ENCODE data around the gene CLEC4C. TPM values are rescaled to one million over a fixed set of nuclear protein-coding genes. Genes with fewer than 3 reads are reported as not detected.
"Not testable (repeated sequence)": the region's sequence is repeated elsewhere in the genome, so short reads cannot be mapped to it uniquely, and the experiment has no call there.

The CLEC4C gene
- total RNA-seq, 2 donors from 2014 or later: not detected

GRCh38 chr12:7782055-7782454 lies 34.9 kb upstream of the CLEC4C start:
- no peak overlapping the region for H3K4me3 ChIP-seq
- no peaks in the 10 kb centered on the region for H3K27me3 ChIP-seq
- no peaks in the 10 kb centered on the region for H3K36me3 ChIP-seq
- no peak for DNase-seq (ENCODE audit: low spot score)
- H3K27ac ChIP-seq: no peak overlapping the region
- no peaks in the 10 kb centered on the region for H3K9me3 ChIP-seq
- H3K4me1 ChIP-seq: no peaks in the 10 kb centered on the region
- TF ChIP-seq, protein P1, sequence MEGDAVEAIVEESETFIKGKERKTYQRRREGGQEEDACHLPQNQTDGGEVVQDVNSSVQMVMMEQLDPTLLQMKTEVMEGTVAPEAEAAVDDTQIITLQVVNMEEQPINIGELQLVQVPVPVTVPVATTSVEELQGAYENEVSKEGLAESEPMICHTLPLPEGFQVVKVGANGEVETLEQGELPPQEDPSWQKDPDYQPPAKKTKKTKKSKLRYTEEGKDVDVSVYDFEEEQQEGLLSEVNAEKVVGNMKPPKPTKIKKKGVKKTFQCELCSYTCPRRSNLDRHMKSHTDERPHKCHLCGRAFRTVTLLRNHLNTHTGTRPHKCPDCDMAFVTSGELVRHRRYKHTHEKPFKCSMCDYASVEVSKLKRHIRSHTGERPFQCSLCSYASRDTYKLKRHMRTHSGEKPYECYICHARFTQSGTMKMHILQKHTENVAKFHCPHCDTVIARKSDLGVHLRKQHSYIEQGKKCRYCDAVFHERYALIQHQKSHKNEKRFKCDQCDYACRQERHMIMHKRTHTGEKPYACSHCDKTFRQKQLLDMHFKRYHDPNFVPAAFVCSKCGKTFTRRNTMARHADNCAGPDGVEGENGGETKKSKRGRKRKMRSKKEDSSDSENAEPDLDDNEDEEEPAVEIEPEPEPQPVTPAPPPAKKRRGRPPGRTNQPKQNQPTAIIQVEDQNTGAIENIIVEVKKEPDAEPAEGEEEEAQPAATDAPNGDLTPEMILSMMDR (IDR thresholded peaks at IDR 0.05): no peak

DNA sequence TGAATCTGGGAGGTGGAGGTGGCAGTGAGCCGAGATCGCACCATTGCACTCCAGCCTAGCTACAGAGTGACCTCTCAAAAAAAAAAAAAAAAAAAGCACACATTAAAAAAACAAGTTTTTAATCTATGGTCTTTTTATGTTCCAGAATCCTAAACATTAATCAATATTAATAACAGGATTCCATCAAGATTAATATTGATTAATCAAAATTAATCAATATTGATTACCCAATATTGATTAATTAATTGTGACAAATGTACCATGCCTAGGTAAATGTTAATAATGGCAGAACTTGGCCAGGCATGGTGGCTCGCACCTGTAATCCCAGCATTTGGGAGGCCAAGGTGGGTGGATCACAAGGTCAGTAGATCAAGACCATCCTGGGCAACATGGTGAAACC lies 34.1 kb upstream of the CLEC4C start:
- Histone ChIP-seq H3K4me1 (no peaks in the 10 kb centered on the region), H3K4me3 (no peak overlapping the region), H3K27me3 (no peaks in the 10 kb centered on the region), H3K9me3 (no peaks in the 10 kb centered on the region), H3K27ac (no peak overlapping the region), H3K36me3 (no peaks in the 10 kb centered on the region)
- no peak for DNase-seq (ENCODE audit: low spot score)
- TF ChIP-seq, protein P1 (IDR thresholded peaks at IDR 0.05): no peak

- Histone ChIP-seq H3K9me3 (no peaks in the 10 kb centered on the region), H3K27ac (no peak overlapping the region), H3K27me3 (no peaks in the 10 kb centered on the region), H3K4me1 (no peaks in the 10 kb centered on the region), H3K36me3 (no peaks in the 10 kb centered on the region), H3K4me3 (no peak overlapping the region)
- no peak for DNase-seq (ENCODE audit: low spot score)
- TF ChIP-seq, protein P1 (IDR thresholded peaks at IDR 0.05): no peak
These were observed 22.8 kb upstream of the CLEC4C start for GRCh38 chr12:7769999-7770398.

- DNase-seq (ENCODE audit: low spot score): no peak
- Histone ChIP-seq H3K27ac (no peak overlapping the region), H3K4me1 (no peaks in the 10 kb centered on the region), H3K27me3 (no peaks in the 10 kb centered on the region), H3K9me3 (no peaks in the 10 kb centered on the region), H3K36me3 (no peaks in the 10 kb centered on the region), H3K4me3 (no peak overlapping the region)
- TF ChIP-seq, protein P1 (IDR thresholded peaks at IDR 0.05): no peak
These were observed 11.6 kb upstream of the CLEC4C start for GRCh38 chr12:7758766-7759140.

DNA sequence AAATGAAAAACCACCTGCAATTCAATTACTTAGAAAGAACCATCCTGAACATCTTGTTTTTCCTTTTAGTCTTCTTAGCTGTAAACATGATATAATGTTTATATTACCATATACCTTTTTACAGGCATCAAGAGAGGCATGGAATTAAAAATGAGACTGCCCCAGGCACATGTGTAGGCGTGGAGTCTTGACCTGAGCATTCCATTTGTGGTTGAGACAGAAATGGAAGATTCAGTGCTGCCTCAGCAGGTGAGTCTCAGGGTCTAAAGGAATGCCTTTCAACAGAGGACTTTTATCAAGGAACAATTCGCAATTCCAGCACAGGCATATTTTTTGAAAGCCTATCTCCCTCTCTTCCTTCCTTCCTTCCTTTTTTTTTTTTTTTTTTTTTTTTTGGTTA lies 9.8 kb upstream of the CLEC4C start:
- H3K36me3 ChIP-seq: no peaks in the 10 kb centered on the region
- no peaks in the 10 kb centered on the region for H3K4me1 ChIP-seq
- H3K27me3 ChIP-seq: no peaks in the 10 kb centered on the region
- DNase-seq (ENCODE audit: low spot score): no peak
- TF ChIP-seq, protein P1 (IDR thresholded peaks at IDR 0.05): no peak
- no peaks in the 10 kb centered on the region for H3K9me3 ChIP-seq
- no peak overlapping the region for H3K27ac ChIP-seq
- no peak overlapping the region for H3K4me3 ChIP-seq

DNA sequence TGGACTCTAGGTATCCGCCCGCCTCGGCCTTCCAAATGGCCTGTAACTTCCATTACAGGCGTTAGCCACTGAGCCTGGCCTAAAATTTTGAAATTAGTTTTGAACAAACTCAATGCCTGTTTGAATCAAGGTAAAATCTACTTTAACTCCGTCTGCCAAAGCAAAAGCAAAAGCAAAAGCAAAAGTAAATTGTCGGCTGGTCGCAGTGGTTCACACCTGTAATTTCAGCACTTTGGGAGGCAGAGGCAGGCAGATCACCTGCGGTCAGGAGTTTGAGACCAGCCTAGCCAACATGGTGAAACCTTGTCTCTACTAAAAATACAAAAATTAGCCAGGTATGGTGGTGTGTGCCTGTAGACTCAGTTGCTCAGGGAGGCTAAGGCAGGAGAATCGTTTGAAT lies 8.5 kb upstream of the CLEC4C start:
- not testable (repeated sequence) for DNase-seq (ENCODE audit: low spot score); H3K4me3 ChIP-seq; H3K27ac ChIP-seq; H3K36me3 ChIP-seq; H3K4me1 ChIP-seq; H3K27me3 ChIP-seq; H3K9me3 ChIP-seq

DNA sequence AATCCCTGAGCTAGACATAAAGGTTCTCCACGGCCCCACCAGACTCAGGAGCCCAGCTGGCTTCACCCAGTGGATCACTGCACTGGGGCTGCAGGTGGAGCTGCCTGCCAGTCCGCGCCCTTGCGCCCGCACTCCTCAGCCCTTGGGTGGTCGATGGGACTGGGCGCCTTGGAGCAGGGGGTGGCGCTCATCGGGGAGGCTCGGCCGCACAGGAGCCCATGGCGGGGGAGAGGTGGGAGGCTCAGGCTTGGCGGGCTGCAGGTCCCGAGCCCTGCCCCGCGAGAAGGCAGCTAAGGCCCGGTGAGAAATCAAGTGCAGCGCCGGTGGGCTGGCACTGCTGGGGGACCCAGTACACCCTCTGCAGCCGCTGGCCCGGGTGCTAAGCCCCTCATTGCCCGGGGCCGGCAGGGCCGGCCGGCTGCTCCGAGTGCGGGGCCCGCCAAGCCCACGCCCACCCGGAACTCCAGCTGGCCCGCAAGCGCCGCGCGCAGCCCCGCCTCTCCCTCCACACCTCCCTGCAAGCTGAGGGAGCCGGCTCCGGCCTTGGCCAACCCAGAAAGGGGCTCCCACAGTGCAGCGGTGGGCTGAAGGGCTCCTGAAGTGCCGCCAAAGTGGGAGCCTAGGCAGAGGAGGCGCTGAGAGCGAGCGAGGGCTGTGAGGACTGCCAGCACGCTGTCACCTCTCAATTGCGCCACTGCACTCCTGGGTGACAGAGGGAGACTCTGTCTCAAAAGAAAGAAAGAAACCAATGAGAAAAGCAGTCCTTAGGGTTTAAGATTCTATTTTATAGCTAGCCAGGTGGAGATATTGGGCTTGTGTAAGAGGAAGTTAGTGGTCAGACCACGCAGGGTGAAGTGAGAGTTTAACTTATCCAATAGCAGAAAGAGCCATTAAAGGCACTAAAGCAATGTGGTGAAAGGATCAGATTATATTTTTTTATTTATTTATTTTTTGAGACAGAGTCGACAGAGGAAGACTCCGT lies 5.1 kb upstream of the CLEC4C start:
- not testable (repeated sequence) for H3K4me1 ChIP-seq; H3K27ac ChIP-seq; H3K9me3 ChIP-seq; H3K4me3 ChIP-seq; H3K27me3 ChIP-seq; H3K36me3 ChIP-seq; DNase-seq (ENCODE audit: low spot score)

Measured in right atrium auricular region (tissue), 2 donors.